Liver (tissue), 9 donors: ENCODE results near the gene HIP1. TPM values are rescaled to one million over a fixed set of nuclear protein-coding genes. Genes with fewer than 3 reads are reported as not detected.

Source experiments
- DNase-seq: peaks from one replicate; pipeline ENCODE4 v3.0.0-alpha.2; 2017; ENCODE audit warnings: low spot score
- H3K27ac ChIP-seq, 2 donors: one replicate each; pipeline ENCODE4 v1.7.0; 2013; ENCODE audit warnings: inconsistent platforms in 2 of 2, low read length in 2 of 2, control low read depth in 1 of 2, low read depth in 1 of 2, mild to moderate bottlenecking in 1 of 2
- H3K27me3 ChIP-seq, 4 donors: one replicate each; pipeline versions ENCODE4 v1.6.1 to v1.7.0; 2013; ENCODE audit warnings: low read length in 3 of 4, inconsistent platforms in 1 of 4, mild to moderate bottlenecking in 1 of 4, moderate library complexity in 1 of 4; ENCODE audit not compliant: control insufficient read depth in 4 of 4, insufficient read depth in 4 of 4
- H3K36me3 ChIP-seq, 4 donors: one replicate each; pipeline versions ENCODE4 v1.6.1 to v1.7.0; 2013; ENCODE audit warnings: low read length in 3 of 4, mild to moderate bottlenecking in 3 of 4, low read depth in 1 of 4, moderate library complexity in 1 of 4; ENCODE audit not compliant: control insufficient read depth in 4 of 4, insufficient read depth in 3 of 4
- H3K4me1 ChIP-seq, 4 donors: one replicate each; pipeline versions ENCODE4 v1.6.1 to v1.7.0; 2013; ENCODE audit warnings: low read length in 3 of 4, mild to moderate bottlenecking in 3 of 4, moderate library complexity in 1 of 4; ENCODE audit not compliant: control insufficient read depth in 4 of 4, insufficient read depth in 4 of 4
- H3K4me3 ChIP-seq, 3 donors: one replicate each; pipeline versions ENCODE4 v1.6.1 to v1.7.0; 2013; ENCODE audit warnings: low read length in 3 of 3, control low read depth in 1 of 3, low read depth in 1 of 3, mild to moderate bottlenecking in 1 of 3
- H3K9ac ChIP-seq, 2 donors: one replicate each; pipeline ENCODE4 v1.7.0; 2013; ENCODE audit warnings: low read length in 2 of 2, mild to moderate bottlenecking in 2 of 2, moderate library complexity in 2 of 2, control low read depth in 1 of 2, low read depth in 1 of 2
- H3K9me3 ChIP-seq, 4 donors: one replicate each; pipeline versions ENCODE4 v1.6.1 to v1.7.0; 2013; ENCODE audit warnings: low read length in 3 of 4; ENCODE audit not compliant: control insufficient read depth in 4 of 4
- EGR1 ChIP-seq, 2 donors: IDR thresholded peaks; 2 replicates each; pipeline ENCODE4 v1.6.1; 2016 to 2018; ENCODE audit warnings: antibody characterized with exemption in 2 of 2, low read depth in 2 of 2
- FOXA2 ChIP-seq: IDR thresholded peaks from 2 replicates; pipeline ENCODE4 v1.6.1; 2016; ENCODE audit warnings: antibody characterized with exemption
- HNF4A ChIP-seq, 2 donors: conservative IDR thresholded peaks; 2 replicates each; pipeline ENCODE4 v1.6.1; 2016; ENCODE audit warnings: antibody characterized with exemption in 2 of 2, mild to moderate bottlenecking in 2 of 2
- HNF4G ChIP-seq: IDR thresholded peaks from 2 replicates; pipeline ENCODE4 v1.6.1; 2016; ENCODE audit warnings: antibody characterized with exemption
- JUND ChIP-seq, 2 donors: IDR thresholded peaks; 2 replicates each; pipeline ENCODE4 v1.6.1; 2016; ENCODE audit warnings: antibody characterized with exemption in 2 of 2
- RAD21 ChIP-seq, 2 donors: IDR thresholded peaks; 2 replicates each; pipeline ENCODE4 v1.6.1; 2016; ENCODE audit warnings: antibody characterized with exemption in 2 of 2, mild to moderate bottlenecking in 2 of 2
- REST ChIP-seq: IDR thresholded peaks from 2 replicates; pipeline ENCODE4 v1.6.1; 2016; ENCODE audit warnings: antibody characterized with exemption, mild to moderate bottlenecking
- RXRA ChIP-seq, 2 donors: IDR thresholded peaks; 2 replicates each; pipeline ENCODE4 v1.6.1; 2017 to 2018; ENCODE audit warnings: antibody characterized with exemption in 2 of 2, mild to moderate bottlenecking in 1 of 2
- SP1 ChIP-seq: IDR thresholded peaks from 2 replicates; pipeline ENCODE4 v1.6.1; 2018; ENCODE audit warnings: antibody characterized with exemption, mild to moderate bottlenecking
- TAF1 ChIP-seq: conservative IDR thresholded peaks from 2 replicates; pipeline ENCODE4 v1.6.1; 2016; ENCODE audit warnings: antibody characterized with exemption, mild to moderate bottlenecking
- YY1 ChIP-seq: IDR thresholded peaks from 2 replicates; pipeline ENCODE4 v1.6.1; 2016; ENCODE audit warnings: antibody characterized with exemption, mild to moderate bottlenecking
- WGBS: extraction: QIAGEN DNeasy Blood & Tissue Kit; methylation state at CpG from one replicate; pipeline ENCODE4 v1.1.7; 2013; 5-methylcytosine and 5-hydroxymethylcytosine counted together
- polyA plus RNA-seq, 2 donors: library from polyadenylated mRNA; stranded (reverse) in 1 of 2; unstranded in 1 of 2; fragments of 200-250 nt in 1 of 2; fragments of >200 nt in 1 of 2; fragmentation: Nextera tagmentation in 1 of 2; extraction: Ambion mirVana in 1 of 2; gene quantifications; one replicate each; pipeline versions ENCODE4 v1.2.1 to v1.2.3, GENCODE V29; 2013 to 2015
- total RNA-seq, 2 donors: library from RNA; depleted of rRNA; stranded (reverse); fragments of >200 nt; gene quantifications; one replicate each; pipeline ENCODE4 v1.2.3, GENCODE V29; 2014
- TF ChIP-seq, protein P1 (sequence below): IDR thresholded peaks from 2 replicates; pipeline ENCODE4 v1.6.1; 2016; ENCODE audit warnings: antibody characterized with exemption
- TF ChIP-seq, protein P2 (sequence below): fragments of 150-350 bp; IDR thresholded peaks from 2 replicates; pipeline ENCODE4 v1.5.1; 2017; ENCODE audit warnings: improper control_type of control experiment, low read depth, low read length; ENCODE audit not compliant: missing input control
- TF ChIP-seq, protein P3 (sequence below): IDR thresholded peaks from 2 replicates; pipeline ENCODE4 v1.6.1; 2016; ENCODE audit warnings: antibody characterized with exemption
- TF ChIP-seq, protein P4 (sequence below): IDR thresholded peaks from 2 replicates; pipeline ENCODE4 v1.6.1; 2016; ENCODE audit warnings: antibody characterized with exemption
- donor health status: healthy.
- donor health status: healthy.
- donor health status: healthy.
- donor health status: healthy.
- donor health status: healthy.

HIP1 gene
- total and polyA plus RNA-seq, 4 donors: 3.8 to 13.6 (median 7.8) TPM

DNA sequence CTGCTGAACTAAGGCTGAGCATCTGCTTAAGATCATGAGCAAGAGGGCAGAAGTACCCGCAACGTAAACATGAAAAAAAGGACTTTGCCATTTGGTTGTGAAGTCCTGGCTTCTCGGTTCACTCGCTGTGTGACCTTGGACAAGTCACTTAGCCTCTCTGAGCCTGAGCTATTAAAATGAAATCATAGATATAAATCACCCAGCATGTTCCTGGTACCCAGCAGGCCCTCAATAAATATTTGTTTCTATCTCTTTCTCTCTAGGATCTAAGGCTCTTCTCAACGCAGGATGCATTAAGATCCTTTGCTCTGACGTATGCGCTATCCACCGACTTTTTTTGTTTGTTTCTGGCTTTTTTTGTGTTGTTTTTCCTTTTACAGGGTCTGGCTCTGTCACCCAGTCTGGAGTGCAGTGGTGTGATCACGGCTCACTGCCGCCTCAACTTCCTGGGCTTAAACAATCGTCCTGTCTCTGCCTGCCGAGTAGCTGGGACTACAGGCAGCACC is 6.7 kb downstream of the HIP1 start:
- H3K4me1 ChIP-seq: no peaks in the 10 kb centered on the region
- H3K27ac ChIP-seq: no peak overlapping the region
- no peak for TF ChIP-seq HNF4G
- TF ChIP-seq, protein P1, sequence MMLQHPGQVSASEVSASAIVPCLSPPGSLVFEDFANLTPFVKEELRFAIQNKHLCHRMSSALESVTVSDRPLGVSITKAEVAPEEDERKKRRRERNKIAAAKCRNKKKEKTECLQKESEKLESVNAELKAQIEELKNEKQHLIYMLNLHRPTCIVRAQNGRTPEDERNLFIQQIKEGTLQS: no peak

DNA sequence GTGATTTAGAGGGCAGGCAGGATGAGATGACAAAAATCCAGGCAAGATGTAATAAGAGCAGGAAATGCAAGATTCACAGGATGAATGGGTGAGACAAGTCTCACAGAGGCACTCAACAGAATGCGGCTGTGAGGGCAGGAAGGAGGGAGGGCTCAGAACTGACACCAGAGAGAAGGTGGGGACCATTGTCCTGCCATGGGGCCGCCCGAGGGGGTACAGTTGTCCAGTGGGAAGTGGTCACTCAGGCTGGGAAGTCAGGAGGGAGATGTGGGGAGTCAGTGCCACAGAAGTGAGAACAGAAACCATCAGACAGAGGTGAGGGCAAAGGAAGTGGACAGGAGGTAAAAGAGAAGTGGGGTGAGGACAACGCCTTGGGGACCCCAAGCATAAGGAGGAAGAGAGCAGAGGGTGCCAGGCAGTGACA is 8.9 kb downstream of the HIP1 start:
- H3K9ac ChIP-seq: no peak overlapping the region
- H3K36me3 ChIP-seq: peaks cover 0 to 6% (median 0%) of the 10 kb centered on the region in 4 donors
- H3K4me3 ChIP-seq: no peak overlapping the region
- no peak for TF ChIP-seq TAF1
- TF ChIP-seq RXRA (IDR thresholded peaks at IDR 0.05): no peak
- no peak for TF ChIP-seq FOXA2
- no peak for TF ChIP-seq HNF4A (conservative IDR thresholded peaks at IDR 0.05)
- TF ChIP-seq, protein P2, sequence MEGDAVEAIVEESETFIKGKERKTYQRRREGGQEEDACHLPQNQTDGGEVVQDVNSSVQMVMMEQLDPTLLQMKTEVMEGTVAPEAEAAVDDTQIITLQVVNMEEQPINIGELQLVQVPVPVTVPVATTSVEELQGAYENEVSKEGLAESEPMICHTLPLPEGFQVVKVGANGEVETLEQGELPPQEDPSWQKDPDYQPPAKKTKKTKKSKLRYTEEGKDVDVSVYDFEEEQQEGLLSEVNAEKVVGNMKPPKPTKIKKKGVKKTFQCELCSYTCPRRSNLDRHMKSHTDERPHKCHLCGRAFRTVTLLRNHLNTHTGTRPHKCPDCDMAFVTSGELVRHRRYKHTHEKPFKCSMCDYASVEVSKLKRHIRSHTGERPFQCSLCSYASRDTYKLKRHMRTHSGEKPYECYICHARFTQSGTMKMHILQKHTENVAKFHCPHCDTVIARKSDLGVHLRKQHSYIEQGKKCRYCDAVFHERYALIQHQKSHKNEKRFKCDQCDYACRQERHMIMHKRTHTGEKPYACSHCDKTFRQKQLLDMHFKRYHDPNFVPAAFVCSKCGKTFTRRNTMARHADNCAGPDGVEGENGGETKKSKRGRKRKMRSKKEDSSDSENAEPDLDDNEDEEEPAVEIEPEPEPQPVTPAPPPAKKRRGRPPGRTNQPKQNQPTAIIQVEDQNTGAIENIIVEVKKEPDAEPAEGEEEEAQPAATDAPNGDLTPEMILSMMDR: no peak
- no peak for TF ChIP-seq REST
- TF ChIP-seq RAD21 (IDR thresholded peaks at IDR 0.05): no peak
- no peak for TF ChIP-seq JUND (IDR thresholded peaks at IDR 0.05)
- TF ChIP-seq, protein P3, sequence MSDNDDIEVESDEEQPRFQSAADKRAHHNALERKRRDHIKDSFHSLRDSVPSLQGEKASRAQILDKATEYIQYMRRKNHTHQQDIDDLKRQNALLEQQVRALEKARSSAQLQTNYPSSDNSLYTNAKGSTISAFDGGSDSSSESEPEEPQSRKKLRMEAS: no peak
- H3K9me3 ChIP-seq: no peaks in the 10 kb centered on the region
- H3K27ac ChIP-seq: no peak overlapping the region
- 80% methylated on average over 4 of the region's 4 CpGs for WGBS
- no peak for DNase-seq
- no peaks in the 10 kb centered on the region for H3K27me3 ChIP-seq
- H3K4me1 ChIP-seq: no peaks in the 10 kb centered on the region

More for the DNA sequence above, 6.7 kb downstream of the HIP1 start:
- peaks cover 0 to 6% (median 0%) of the 10 kb centered on the region in 4 donors for H3K36me3 ChIP-seq
- H3K4me3 ChIP-seq: no peak overlapping the region
- no peak for DNase-seq
- 85% methylated on average over 12 of the region's 12 CpGs for WGBS
- no peaks in the 10 kb centered on the region for H3K9me3 ChIP-seq
- no peak overlapping the region for H3K9ac ChIP-seq
- no peaks in the 10 kb centered on the region for H3K27me3 ChIP-seq

DNA sequence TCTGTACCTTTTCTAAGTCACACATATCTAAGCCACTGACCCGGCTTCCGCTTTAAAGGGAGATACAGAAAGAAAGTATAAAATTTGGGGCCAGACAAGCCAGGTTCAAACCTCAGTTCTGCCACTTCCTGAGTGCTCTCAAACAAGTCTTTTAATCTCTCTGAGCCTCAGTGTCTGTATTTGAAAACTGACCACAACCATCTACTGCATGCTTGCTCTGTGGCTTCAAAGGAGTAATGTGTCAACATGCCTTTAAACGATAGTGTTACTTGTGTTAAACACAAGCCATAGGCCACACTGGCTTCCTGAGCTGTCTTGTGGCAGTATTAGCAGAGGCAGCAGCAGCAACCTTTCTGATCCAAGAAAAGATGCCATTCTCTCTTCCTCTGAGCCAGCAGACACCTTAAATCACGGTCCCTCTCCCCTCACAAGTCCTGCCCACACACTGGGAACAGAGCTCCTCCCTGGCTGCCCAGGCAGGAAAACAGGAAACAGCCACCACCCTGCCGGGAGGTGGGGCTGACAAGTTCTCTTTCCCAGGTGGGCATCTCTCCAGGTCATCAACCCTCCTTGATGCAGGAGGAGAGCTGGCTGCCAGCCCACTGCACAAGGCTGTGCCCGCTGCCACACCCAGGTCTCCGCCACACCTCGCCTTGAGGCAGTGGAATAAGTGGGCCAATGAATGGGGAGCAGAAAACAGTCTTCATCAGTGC is 10.7 kb downstream of the HIP1 start:
- Histone ChIP-seq H3K36me3 (peaks cover 0 to 3% (median 0%) of the 10 kb centered on the region in 4 donors), H3K27me3 (no peaks in the 10 kb centered on the region), H3K4me3 (no peak overlapping the region), H3K4me1 (no peaks in the 10 kb centered on the region), H3K9ac (no peak overlapping the region), H3K9me3 (no peaks in the 10 kb centered on the region), H3K27ac (no peak overlapping the region)
- no peak for DNase-seq
- 71% methylated on average over 8 of the region's 8 CpGs for whole genome bisulfite sequencing
- TF ChIP-seq REST: no peak
- no peak for TF ChIP-seq JUND (IDR thresholded peaks at IDR 0.05)
- no peak for TF ChIP-seq SP1
- TF ChIP-seq RXRA (IDR thresholded peaks at IDR 0.05): no peak
- TF ChIP-seq YY1: no peak
- no peak for TF ChIP-seq EGR1 (IDR thresholded peaks at IDR 0.05; ENCODE audit: low read depth in 2 of 2)
- TF ChIP-seq, protein P4, sequence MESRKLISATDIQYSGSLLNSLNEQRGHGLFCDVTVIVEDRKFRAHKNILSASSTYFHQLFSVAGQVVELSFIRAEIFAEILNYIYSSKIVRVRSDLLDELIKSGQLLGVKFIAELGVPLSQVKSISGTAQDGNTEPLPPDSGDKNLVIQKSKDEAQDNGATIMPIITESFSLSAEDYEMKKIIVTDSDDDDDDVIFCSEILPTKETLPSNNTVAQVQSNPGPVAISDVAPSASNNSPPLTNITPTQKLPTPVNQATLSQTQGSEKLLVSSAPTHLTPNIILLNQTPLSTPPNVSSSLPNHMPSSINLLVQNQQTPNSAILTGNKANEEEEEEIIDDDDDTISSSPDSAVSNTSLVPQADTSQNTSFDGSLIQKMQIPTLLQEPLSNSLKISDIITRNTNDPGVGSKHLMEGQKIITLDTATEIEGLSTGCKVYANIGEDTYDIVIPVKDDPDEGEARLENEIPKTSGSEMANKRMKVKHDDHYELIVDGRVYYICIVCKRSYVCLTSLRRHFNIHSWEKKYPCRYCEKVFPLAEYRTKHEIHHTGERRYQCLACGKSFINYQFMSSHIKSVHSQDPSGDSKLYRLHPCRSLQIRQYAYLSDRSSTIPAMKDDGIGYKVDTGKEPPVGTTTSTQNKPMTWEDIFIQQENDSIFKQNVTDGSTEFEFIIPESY: no peak
- TF ChIP-seq, protein P3: no peak
